HL-60 (cell line): ENCODE data around the gene MELTF.

Experiments used
- CTCF ChIP-seq: IDR thresholded peaks from one replicate; pipeline ENCODE4 v1.5.1; 2011; ENCODE audit warnings: low read length, control low read depth, inconsistent platforms; ENCODE audit not compliant: insufficient read depth
- GABPA ChIP-seq: IDR thresholded peaks from 2 replicates; pipeline ENCODE4 v1.6.1; 2012; ENCODE audit warnings: low read depth
- POLR2AphosphoS5 ChIP-seq: IDR thresholded peaks from 2 replicates; pipeline ENCODE4 v1.6.1; 2012; ENCODE audit warnings: low read depth
- SPI1 ChIP-seq: IDR thresholded peaks from 2 replicates; pipeline ENCODE4 v1.6.1; 2012; ENCODE audit warnings: low read depth, mild to moderate bottlenecking, borderline replicate concordance
- TF ChIP-seq, protein P1 (sequence below): IDR thresholded peaks from 2 replicates; pipeline ENCODE4 v1.6.1; 2012; ENCODE audit warnings: low read depth; ENCODE audit not compliant: insufficient replicate concordance

GRCh38 chr3:197040658-197041057, 11.0 kb upstream of the MELTF start:
- TF ChIP-seq POLR2AphosphoS5: no peak
- TF ChIP-seq CTCF: no peak
- TF ChIP-seq, protein P1, sequence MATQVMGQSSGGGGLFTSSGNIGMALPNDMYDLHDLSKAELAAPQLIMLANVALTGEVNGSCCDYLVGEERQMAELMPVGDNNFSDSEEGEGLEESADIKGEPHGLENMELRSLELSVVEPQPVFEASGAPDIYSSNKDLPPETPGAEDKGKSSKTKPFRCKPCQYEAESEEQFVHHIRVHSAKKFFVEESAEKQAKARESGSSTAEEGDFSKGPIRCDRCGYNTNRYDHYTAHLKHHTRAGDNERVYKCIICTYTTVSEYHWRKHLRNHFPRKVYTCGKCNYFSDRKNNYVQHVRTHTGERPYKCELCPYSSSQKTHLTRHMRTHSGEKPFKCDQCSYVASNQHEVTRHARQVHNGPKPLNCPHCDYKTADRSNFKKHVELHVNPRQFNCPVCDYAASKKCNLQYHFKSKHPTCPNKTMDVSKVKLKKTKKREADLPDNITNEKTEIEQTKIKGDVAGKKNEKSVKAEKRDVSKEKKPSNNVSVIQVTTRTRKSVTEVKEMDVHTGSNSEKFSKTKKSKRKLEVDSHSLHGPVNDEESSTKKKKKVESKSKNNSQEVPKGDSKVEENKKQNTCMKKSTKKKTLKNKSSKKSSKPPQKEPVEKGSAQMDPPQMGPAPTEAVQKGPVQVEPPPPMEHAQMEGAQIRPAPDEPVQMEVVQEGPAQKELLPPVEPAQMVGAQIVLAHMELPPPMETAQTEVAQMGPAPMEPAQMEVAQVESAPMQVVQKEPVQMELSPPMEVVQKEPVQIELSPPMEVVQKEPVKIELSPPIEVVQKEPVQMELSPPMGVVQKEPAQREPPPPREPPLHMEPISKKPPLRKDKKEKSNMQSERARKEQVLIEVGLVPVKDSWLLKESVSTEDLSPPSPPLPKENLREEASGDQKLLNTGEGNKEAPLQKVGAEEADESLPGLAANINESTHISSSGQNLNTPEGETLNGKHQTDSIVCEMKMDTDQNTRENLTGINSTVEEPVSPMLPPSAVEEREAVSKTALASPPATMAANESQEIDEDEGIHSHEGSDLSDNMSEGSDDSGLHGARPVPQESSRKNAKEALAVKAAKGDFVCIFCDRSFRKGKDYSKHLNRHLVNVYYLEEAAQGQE: no peak
- TF ChIP-seq GABPA: no peak
- TF ChIP-seq SPI1: no peak
